Stimulated activated naive CD8-positive, alpha-beta T cell treated with anti-CD3 and anti-CD28 coated beads, Interleukin-15, amount 100 ng/mL, for 72 hours (primary cell): ENCODE data around the gene DVL3.
A peak's percentile ranks its signal among the peaks of the same experiment; 100 is the strongest.
"Not testable (repeated sequence)": the region's sequence is repeated elsewhere in the genome, so short reads cannot be mapped to it uniquely, and the experiment has no call there.

Experiments
- ATAC-seq: fragments of 150-1000 bp; cut with Tn5 transposase; 2 replicates; pipeline ENCODE4 v1.10.0; 2021; ENCODE audit warnings: mild to moderate bottlenecking, moderate library complexity
- DNase-seq, 2 donors: peaks; one replicate each; pipeline ENCODE4 v3.0.0; 2021 to 2022
- H3K27ac Mint-ChIP-seq, 2 donors: one replicate each; pipeline ENCODE4 v1.8.0; 2022; ENCODE audit warnings: mild to moderate bottlenecking in 2 of 2, mixed read lengths in 2 of 2, moderate library complexity in 2 of 2
- H3K27me3 Mint-ChIP-seq: one replicate; pipeline ENCODE4 v1.8.0; 2022; ENCODE audit warnings: mixed read lengths
- H3K4me1 Mint-ChIP-seq: one replicate; pipeline ENCODE4 v1.8.0; 2022; ENCODE audit warnings: mild to moderate bottlenecking, mixed read lengths
- H3K4me3 Mint-ChIP-seq, 2 donors: one replicate each; pipeline ENCODE4 v1.8.0; 2022; ENCODE audit warnings: mild to moderate bottlenecking in 2 of 2, mixed read lengths in 2 of 2, moderate library complexity in 1 of 2
- H3K9me3 Mint-ChIP-seq, 2 donors: one replicate each; pipeline ENCODE4 v1.8.0; 2022; ENCODE audit warnings: mixed read lengths in 2 of 2

The DVL3 gene

DNA sequence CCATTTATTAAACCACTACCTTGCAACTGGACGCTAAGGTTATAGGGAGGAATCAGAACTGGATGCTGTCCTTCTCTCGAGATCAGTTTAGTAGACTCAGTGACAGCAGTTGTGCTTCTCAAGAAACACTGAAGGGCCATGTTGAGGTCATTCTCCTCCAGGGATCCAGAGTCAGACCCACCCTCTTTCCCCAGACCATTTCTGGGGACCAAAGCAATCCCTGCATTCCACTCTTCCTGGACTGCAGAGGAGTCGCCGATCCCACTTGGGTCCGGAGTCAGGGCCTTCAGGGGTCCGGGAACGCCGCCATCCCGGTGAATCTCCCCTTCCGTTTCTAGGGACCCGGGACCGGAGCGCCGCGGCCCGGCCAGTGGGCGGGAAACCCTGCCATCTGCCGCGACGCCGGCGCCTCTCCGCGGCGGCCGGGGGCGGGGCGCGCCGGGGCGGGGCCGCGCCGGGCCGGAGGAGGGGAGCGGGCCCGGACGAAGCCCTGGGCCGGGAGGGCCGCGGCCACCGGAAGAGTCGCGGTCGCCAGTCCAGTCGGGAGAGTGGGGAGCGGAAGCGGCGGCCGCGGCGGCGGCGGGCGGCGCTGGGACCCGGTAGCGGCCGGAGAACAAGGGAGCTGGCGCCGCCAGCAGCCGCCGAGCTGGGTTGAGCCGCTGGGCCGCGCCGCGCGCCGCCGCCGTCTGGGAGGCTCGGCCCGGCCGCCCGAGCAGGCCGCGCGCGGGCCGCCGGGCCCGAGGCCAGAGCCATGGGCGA, at the start of gene DVL3:
Gene DVL3 (plus strand): TSS at position 493 of the 759 bp plus-strand sequence. CDS start 259 bp downstream, at position 752.
- ATAC-seq (peak; percentile 80), DNase-seq (peak; percentile 49 to 53)
- Mint-ChIP-seq H3K27ac (peak within 1 kb of the TSS; percentile 95 to 96), H3K9me3 (no peaks in the 10 kb centered on the region), H3K27me3 (no peaks in the 10 kb centered on the region), H3K4me3 (peak within 1 kb of the TSS; percentile 90 to 99), H3K4me1 (peaks cover 22% of the 10 kb centered on the region)

DNA sequence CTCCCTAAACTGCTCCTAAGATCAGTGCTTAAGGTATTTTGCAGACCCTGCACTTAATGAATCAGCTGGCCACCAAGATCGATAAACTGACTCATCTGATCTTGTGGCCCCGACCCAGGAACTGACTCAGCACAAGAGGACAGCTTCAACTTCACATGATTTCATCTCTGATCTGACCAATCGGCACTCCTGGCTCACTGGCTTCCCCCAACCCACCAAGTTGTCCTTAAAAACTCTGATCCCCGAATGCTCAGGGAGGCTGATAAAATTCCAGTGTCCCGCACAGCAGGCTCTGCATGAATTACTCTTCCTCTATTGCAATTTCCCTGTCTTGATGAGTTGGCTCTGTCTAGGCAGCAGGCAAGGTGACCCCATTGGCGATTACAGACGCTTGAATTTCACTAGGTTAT, 44.9 kb upstream of the DVL3 start:
- DNase-seq = no peak

DNA sequence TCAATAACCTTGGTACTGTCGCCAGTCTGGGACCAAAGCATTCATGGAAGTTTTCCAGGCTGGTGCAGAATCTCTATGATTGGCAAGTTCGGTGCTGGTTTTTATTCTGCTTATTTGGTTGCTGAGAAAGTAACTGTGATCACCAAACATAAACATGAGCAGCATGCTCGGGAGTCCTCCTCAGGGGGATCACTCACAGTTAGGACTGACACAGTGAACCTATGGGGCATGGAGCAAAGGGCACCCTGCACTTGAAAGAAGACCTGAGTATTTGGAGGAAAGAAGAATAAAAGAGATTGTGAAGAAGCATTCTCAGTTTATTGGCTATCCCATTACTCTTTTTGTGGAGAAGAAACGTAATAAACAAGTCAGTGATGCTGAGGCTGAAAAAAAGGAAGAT, 39.2 kb upstream of the DVL3 start:
- no peaks in the 10 kb centered on the region for H3K9me3 Mint-ChIP-seq
- ATAC-seq = no peak
- H3K27me3 Mint-ChIP-seq = peaks cover under 1% of the 10 kb centered on the region
- DNase-seq = no peak
- H3K4me1 Mint-ChIP-seq = no peaks in the 10 kb centered on the region
- no peak overlapping the region for H3K4me3 Mint-ChIP-seq
- no peak overlapping the region for H3K27ac Mint-ChIP-seq

More for the DNA sequence above, 44.9 kb upstream of the DVL3 start:
- peaks cover 9% of the 10 kb centered on the region for H3K27me3 Mint-ChIP-seq
- no peak overlapping the region for H3K27ac Mint-ChIP-seq
- ATAC-seq = no peak
- H3K4me1 Mint-ChIP-seq = no peaks in the 10 kb centered on the region
- no peaks in the 10 kb centered on the region for H3K9me3 Mint-ChIP-seq
- no peak overlapping the region for H3K4me3 Mint-ChIP-seq

DNA sequence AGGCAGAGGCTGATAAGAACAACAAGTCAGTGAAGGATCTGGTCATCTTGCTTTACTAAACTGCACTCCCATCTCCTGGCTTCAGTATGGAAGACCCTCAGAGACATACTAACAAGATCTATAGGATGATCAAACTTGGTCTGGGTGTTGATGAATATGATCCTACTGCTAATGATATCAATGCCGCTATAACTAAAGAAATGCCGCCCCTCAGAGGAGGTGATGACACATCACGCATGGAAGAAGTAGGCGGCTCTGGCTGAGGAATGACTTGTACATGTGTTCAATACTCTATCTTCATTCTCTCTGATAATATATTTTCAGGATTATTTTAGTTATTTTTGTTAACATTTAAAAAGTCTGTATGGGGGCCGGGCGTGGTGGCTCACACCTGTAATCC, 37.5 kb upstream of the DVL3 start:
- Mint-ChIP-seq H3K27ac (no peak overlapping the region), H3K9me3 (no peaks in the 10 kb centered on the region), H3K4me1 (no peaks in the 10 kb centered on the region), H3K27me3 (no peaks in the 10 kb centered on the region), H3K4me3 (no peak overlapping the region)
- no peak for DNase-seq
- ATAC-seq = no peak

DNA sequence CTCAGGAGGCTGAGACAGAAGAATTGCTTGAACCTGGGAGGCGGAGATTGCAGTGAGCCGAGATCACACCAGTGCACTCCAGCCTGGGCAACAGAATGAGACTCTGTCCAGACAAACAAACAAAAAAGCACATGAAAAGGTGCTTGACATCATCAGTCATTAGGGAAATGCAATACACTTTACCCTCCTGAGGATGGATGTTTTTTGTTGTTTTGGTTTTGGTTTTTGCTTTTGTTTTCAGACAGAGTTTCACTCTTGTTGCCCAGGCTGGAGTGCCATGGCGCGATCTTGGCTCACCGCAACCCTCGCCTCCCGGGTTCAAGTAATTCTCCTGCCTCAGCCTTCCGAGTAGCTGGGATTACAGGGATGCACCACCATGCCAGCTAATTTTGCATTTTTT, 34.1 kb upstream of the DVL3 start:
- H3K27ac Mint-ChIP-seq, H3K4me3 Mint-ChIP-seq, ATAC-seq, H3K9me3 Mint-ChIP-seq, H3K4me1 Mint-ChIP-seq, DNase-seq, H3K27me3 Mint-ChIP-seq: not testable (repeated sequence)

DNA sequence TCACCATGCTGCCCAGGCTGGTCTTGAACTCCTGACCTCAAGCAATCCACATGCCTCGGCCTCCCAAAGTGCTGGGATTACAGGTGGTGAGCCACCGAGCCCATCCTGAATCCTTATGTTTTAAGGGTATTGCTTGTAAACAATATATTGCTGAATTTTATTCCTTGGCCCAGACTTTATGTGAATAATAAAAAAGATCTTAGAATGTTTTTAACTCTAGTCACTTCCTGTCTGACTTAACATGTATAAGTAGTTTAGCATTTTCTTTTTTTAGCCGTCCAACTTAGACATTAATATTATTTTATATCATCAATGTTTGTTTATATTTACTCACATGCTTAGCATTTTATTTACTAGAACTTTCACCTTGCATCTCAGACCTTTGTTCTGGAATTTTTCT, 29.2 kb upstream of the DVL3 start:
- Mint-ChIP-seq H3K4me1 (no peaks in the 10 kb centered on the region), H3K9me3 (no peaks in the 10 kb centered on the region), H3K27ac (no peak overlapping the region), H3K27me3 (no peaks in the 10 kb centered on the region), H3K4me3 (no peak overlapping the region)
- no peak for ATAC-seq
- no peak for DNase-seq

DNA sequence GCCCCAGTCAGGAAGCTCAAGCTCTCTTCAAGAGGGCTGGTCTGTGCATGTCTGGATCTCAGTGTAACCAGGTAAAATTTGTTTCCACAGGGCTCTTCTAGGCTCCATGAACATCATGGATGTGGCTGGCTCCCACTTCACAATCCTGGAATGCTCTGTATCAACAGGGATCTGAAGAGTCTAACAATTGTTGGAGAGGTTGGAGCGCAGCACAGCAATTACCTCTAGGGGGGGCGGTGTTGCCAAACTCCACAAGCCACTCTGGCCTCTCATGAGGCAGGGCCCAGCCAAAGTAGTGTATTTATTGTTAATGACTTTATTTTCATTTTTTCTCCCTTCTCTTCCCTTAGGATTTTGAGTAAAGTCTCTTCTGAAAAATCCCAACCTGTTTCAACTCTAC, 26.2 kb upstream of the DVL3 start:
- Mint-ChIP-seq H3K27me3 (no peaks in the 10 kb centered on the region), H3K4me1 (peaks cover 5% of the 10 kb centered on the region)

DNA sequence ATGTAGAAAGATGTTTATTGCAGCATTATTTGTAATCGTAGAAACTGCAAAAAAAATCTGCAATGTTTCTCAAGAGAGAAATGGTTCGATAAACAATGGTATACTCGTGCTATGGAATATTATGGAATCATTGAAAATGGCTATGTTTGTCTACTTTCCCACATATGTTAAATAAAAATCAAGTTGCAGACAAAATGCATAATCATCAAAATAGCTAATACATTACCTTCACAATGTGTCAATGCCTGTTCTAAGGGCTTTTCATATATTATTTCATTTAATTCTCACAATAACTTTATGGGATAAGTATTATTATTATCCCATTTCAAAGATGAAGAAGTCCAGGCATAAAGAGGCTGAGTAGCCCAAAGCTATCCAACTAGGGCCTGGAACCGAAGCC, 22.2 kb upstream of the DVL3 start:
- peaks cover 31% of the 10 kb centered on the region for H3K4me1 Mint-ChIP-seq
- no peaks in the 10 kb centered on the region for H3K27me3 Mint-ChIP-seq
- no peak for ATAC-seq
- no peak overlapping the region for H3K27ac Mint-ChIP-seq
- H3K4me3 Mint-ChIP-seq = no peak overlapping the region
- no peak for DNase-seq
- no peaks in the 10 kb centered on the region for H3K9me3 Mint-ChIP-seq

More for the DNA sequence above, 26.2 kb upstream of the DVL3 start:
- H3K9me3 Mint-ChIP-seq = no peaks in the 10 kb centered on the region
- DNase-seq (no peak), ATAC-seq (peak; percentile 68)
- H3K27ac Mint-ChIP-seq = peak overlapping the region in 1 of 2 donors; percentile 21
- H3K4me3 Mint-ChIP-seq = no peak overlapping the region

DNA sequence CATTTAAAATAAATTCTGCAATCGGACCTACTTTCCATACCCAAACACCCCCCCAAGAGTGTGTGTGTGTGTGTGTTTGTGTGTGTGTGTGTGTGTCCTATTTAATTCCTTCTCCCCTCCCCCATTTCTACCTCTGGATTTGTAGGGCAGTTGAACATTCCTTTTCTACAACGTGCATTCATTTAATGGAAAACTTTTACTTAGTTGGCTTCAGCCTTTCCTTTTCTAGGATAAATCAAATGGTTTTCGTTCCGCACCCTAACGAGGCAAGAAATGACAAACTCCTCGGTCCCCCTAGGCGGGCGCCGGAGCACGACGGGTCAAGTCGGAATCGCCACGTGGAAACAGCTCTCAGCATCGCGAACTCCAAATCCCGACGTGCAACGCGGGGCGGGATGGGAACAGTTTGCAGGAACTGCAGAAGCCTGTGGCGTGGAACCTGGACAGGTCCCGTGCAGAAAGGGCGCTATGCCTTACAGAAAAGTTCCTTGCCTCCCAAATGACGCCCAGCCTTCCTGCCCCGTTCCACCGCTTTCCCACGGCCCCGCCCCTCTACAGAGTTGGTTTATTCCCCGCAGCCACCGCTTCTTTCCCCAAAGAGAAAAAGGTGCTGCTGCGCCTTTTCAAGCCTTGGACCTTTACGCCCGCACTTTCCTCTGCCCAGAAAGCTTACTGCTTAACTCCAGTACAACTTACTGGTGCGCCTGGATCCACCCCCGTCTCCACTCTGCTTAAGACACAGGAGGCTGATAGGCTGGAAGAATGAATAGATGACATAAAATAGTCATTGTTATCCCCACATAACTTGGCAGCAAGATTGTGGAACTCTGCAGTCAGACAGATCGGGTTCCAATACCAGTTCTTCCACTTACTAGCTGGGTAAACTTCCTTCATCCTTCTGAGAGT, 21.1 kb upstream of the DVL3 start:
- Mint-ChIP-seq H3K4me3 (peak overlapping the region; percentile 86 to 98), H3K4me1 (peaks cover 33% of the 10 kb centered on the region), H3K9me3 (no peaks in the 10 kb centered on the region), H3K27ac (peak overlapping the region; percentile 90 to 97), H3K27me3 (no peaks in the 10 kb centered on the region)
- peak; percentile 27 for ATAC-seq
- peak; percentile 16 to 35 for DNase-seq

DNA sequence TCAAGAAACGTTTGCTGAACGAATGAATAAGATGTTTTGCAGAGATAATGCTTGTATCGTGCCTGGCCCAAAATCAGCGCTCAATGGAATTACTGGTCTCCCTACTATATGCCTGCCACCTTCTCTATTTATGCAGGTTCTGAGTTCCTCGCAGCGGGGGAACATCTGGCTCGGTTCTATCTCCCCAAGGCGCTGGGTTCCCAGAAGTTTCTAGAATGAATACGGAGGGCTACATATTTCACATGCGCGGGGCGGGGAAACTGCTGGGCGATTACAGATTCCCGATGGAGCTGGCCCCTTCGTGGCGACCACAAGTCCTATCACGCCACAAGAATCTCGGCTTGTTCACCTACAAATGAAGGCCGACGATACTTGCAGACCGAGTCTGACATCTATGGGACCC, 20.4 kb upstream of the DVL3 start:
- Mint-ChIP-seq H3K4me3 (peak overlapping the region; percentile 86 to 98), H3K4me1 (peaks cover 33% of the 10 kb centered on the region)

DNA sequence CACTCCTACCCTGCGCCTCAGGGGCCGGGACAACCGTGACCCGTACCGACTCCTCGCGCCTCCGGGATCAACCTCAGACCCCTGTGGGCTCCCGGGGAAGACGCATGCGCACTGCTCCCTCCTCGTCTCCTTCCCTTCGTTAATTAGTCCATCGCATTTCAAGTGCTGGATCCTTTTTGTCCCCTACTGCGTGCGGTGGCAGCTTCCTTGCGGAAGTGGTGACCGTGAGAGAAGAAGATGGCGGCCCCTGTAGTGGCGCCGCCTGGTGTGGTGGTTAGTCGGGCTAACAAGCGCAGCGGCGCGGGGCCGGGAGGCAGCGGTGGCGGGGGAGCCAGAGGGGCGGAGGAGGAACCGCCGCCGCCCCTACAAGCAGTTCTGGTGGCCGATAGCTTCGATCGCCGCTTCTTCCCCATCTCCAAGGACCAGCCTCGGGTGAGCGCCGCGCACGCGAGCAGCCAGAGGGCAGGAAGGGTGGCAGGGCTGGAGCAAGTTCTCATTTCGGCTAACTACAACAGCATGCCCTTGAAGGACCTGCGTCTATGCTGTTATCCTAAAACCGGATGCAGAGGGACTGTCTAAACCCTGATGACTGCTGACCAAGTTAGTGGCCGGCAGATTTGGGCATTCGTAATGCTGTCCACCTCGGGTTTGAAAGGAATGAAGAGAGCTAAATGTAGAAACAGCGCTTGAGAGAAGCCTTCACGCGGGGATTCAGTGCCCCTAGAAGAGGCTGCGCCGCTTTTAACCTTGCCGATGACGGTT, 19.8 kb upstream of the DVL3 start, which contains the start of gene EIF2B5:
Gene EIF2B5 (plus strand): TSS at position 210 of the 762 bp plus-strand sequence. CDS start 28 bp downstream, at position 238.
- Mint-ChIP-seq H3K9me3 (no peaks in the 10 kb centered on the region), H3K4me3 (peak within 1 kb of the TSS; percentile 86 to 98), H3K4me1 (peaks cover 33% of the 10 kb centered on the region), H3K27ac (peak within 1 kb of the TSS; percentile 97 to 98), H3K27me3 (no peaks in the 10 kb centered on the region)
- ATAC-seq (peak; percentile 96), DNase-seq (peak; percentile 82 to 87)

More for the DNA sequence above, 20.4 kb upstream of the DVL3 start:
- no peak for DNase-seq
- Mint-ChIP-seq H3K9me3 (no peaks in the 10 kb centered on the region), H3K27me3 (no peaks in the 10 kb centered on the region), H3K27ac (peak overlapping the region; percentile 97 to 98)
- peak; percentile 58 for ATAC-seq

DNA sequence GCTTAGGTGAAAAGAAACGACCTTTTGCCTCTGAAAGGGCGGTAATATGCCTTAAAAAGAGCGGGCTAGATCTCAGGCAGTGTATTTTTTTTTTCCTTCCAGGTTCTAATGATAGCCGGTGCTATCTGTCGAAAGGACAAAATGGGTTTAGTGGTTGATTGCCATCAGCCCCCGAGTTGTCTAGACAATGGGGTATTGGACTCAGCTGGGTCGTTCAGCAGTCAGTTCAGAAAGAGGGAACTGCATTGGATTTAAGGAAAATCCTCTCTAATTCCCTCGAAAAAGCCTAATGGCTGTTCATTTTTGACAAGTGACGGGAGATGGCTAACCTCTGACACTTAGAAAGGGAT, 19.3 kb upstream of the DVL3 start:
- Mint-ChIP-seq H3K27me3 (no peaks in the 10 kb centered on the region), H3K4me1 (peaks cover 33% of the 10 kb centered on the region), H3K9me3 (no peaks in the 10 kb centered on the region), H3K27ac (peak overlapping the region; percentile 97 to 98), H3K4me3 (peak overlapping the region; percentile 86 to 98)
- DNase-seq = no peak
- no peak for ATAC-seq

DNA sequence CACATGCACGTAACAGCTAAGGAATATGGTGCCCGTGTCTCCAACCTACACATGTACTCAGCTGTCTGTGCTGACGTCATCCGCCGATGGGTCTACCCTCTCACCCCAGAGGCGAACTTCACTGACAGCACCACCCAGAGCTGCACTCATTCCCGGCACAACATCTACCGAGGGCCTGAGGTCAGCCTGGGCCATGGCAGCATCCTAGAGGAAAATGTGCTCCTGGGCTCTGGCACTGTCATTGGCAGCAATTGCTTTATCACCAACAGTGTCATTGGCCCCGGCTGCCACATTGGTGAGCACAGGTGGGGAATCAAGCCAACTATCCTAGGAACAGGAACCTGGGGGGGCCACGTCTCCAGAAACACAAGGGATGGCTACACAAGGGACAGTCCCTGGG, 14.7 kb upstream of the DVL3 start:
- Mint-ChIP-seq H3K4me1 (peaks cover 27% of the 10 kb centered on the region), H3K27ac (peak overlapping the region in 1 of 2 donors; percentile 61), H3K27me3 (no peaks in the 10 kb centered on the region), H3K4me3 (no peak overlapping the region), H3K9me3 (no peaks in the 10 kb centered on the region)
- DNase-seq (no peak), ATAC-seq (no peak)

DNA sequence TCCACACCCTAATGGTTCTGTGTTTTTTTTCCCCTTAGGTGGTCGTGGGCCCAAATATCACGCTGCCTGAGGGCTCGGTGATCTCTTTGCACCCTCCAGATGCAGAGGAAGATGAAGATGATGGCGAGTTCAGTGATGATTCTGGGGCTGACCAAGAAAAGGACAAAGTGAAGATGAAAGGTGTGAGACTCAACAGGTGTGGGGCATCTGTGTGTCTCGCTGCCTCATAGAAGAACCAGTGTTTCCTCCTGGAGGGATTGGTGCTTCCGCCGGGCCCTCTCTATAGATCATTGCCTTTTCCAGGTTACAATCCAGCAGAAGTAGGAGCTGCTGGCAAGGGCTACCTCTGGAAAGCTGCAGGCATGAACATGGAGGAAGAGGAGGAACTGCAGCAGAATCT, 13.0 kb upstream of the DVL3 start:
- Mint-ChIP-seq H3K9me3 (no peaks in the 10 kb centered on the region), H3K4me3 (no peak overlapping the region), H3K27me3 (no peaks in the 10 kb centered on the region), H3K4me1 (peaks cover 14% of the 10 kb centered on the region), H3K27ac (peak overlapping the region in 1 of 2 donors; percentile 13)
- DNase-seq (no peak), ATAC-seq (no peak)

DNA sequence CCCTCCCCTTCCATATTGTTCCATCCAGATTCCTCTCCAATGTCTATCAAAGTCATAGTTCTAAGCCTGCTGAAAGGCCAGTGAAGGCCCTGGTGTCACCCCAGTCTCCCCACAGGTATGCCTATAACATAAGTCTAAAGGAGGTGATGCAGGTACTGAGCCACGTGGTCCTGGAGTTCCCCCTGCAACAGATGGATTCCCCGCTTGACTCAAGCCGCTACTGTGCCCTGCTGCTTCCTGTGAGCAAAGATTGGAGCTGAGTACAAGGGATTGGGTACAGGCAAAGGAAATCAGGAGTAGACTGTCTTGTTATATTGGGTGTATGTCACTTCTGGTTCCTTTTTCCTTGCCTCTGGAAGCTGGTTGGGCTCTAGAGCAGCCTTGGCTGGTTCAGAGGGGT, 11.8 kb upstream of the DVL3 start:
- Mint-ChIP-seq H3K9me3 (no peaks in the 10 kb centered on the region), H3K4me3 (no peak overlapping the region), H3K27ac (no peak overlapping the region), H3K4me1 (peaks cover 4% of the 10 kb centered on the region), H3K27me3 (no peaks in the 10 kb centered on the region)
- DNase-seq = no peak
- ATAC-seq = peak; percentile 41
